Activated naive CD4-positive, alpha-beta T cell treated with anti-CD3 and anti-CD28 coated beads, Interleukin-2, amount 50 U/mL, for 72 hours (primary cell): Measurements from ENCODE around the gene ZSWIM6. TPM values are rescaled to one million over a fixed set of nuclear protein-coding genes. Genes with fewer than 3 reads are reported as not detected.
A peak's percentile ranks its signal among the peaks of the same experiment; 100 is the strongest.

ENCODE experiments used
- ATAC-seq, 2 donors: fragments of 150-1000 bp; cut with Tn5 transposase; 2 replicates each; pipeline ENCODE4 v1.10.0; 2021; ENCODE audit warnings: mild to moderate bottlenecking in 2 of 2, moderate library complexity in 2 of 2
- DNase-seq, 2 donors: peaks; one replicate each; pipeline ENCODE4 v3.0.0; 2021 to 2022; ENCODE audit warnings: low spot score in 2 of 2
- H3K27ac Mint-ChIP-seq, 2 donors: one replicate each; pipeline ENCODE4 v1.8.0; 2022; ENCODE audit warnings: mild to moderate bottlenecking in 2 of 2, mixed read lengths in 2 of 2
- H3K36me3 Mint-ChIP-seq, 2 donors: one replicate each; pipeline ENCODE4 v1.8.0; 2022; ENCODE audit warnings: mixed read lengths in 2 of 2
- H3K9me3 Mint-ChIP-seq, 2 donors: one replicate each; pipeline ENCODE4 v1.8.0; 2022; ENCODE audit warnings: mixed read lengths in 2 of 2
- total RNA-seq, 2 donors: library from RNA; stranded (reverse); gene quantifications; one replicate each; pipeline ENCODE4 v1.2.3, GENCODE V29; 2022

The ZSWIM6 gene
- total RNA-seq, 2 donors from 2014 or later: 5.3 to 6.2 TPM

GRCh38 chr5:61322738-61323725, 9.0 kb upstream of the ZSWIM6 start:
- no peak for ATAC-seq
- Mint-ChIP-seq H3K27ac (no peak overlapping the region), H3K36me3 (no peaks in the 10 kb centered on the region), H3K9me3 (no peaks in the 10 kb centered on the region)
- no peak for DNase-seq

- DNase-seq (no peak), ATAC-seq (peak in 1 of 2 donors; percentile 13)
- Mint-ChIP-seq H3K36me3 (peaks cover 0 to 9% of the 10 kb centered on the region in 2 donors), H3K27ac (no peak overlapping the region), H3K9me3 (no peaks in the 10 kb centered on the region)
These were observed 4.0 kb upstream of the ZSWIM6 start for GRCh38 chr5:61327760-61328753.

DNA sequence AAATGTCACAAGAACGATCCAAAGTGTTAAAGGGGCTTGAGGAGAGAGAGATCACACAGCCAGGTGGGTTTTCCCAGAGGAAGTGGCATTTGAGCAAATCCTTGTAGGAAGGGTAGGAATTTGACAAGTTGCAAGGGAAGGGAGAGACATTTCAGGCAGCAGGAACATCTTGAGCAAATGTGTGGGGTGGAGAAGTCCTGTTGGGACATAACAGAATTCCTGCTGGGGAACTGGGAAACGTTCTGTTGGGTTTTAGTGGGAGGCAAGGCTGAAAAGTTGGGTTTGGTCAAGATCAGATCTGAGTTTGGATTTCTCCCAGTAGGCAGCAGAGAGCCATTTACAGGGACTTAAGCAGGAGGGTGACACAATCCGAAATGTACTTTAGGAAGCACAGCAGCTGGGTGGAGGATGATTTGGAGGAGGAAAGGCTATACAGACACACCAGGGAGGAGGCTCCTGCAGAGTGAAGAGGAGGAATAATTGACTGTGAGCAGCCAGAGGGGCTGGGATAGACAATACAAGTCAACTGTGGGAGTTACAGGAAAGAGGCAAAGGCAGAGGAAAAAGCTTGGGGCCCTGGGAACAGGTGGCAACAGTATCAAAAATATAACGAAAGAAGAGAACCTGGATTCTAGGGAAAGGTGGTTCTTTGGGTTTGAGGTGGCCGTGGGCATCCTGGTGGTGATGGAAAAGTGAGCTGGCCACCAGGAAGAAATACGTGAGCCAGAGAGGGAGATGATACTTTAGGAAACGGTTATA, 3.1 kb upstream of the ZSWIM6 start:
- DNase-seq (no peak), ATAC-seq (no peak)
- no peak overlapping the region for H3K27ac Mint-ChIP-seq
- H3K9me3 Mint-ChIP-seq: no peaks in the 10 kb centered on the region
- peaks cover 0 to 11% of the 10 kb centered on the region in 2 donors for H3K36me3 Mint-ChIP-seq

DNA sequence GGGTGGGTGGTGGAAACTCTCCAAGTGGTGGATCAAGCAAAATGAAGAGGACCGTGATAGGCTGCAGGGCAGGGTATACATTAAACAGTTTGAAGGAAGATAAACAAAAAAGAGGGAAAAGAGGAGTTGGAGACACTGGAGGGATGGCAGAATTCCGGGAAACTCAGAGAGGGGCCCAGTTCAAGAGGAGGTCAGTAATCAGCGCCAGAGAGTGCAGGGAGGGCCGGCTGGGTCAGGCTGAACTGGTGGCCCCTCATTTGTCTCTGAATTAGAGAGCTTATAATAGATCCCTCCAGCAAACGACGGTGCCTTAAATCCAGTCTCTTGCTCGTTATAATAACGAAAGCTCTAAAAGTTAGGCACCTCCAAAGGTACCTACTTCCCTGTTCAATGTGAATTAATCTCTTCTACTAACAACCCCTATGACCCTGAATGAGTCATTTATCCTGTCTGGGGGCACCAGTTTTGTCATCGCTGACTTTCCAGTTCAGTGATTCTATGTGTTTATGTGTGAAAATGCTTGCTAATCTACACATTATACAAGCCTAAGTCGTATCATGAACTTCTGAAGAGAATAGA, 2.4 kb upstream of the ZSWIM6 start:
- no peak overlapping the region for H3K27ac Mint-ChIP-seq
- peaks cover 0 to 17% of the 10 kb centered on the region in 2 donors for H3K36me3 Mint-ChIP-seq
- ATAC-seq (peak in 1 of 2 donors; percentile 7), DNase-seq (no peak)
- H3K9me3 Mint-ChIP-seq: no peaks in the 10 kb centered on the region

GRCh38 chr5:61330341-61330844, 1.7 kb upstream of the ZSWIM6 start:
- DNase-seq: peak in 1 of 2 donors; percentile 26
- Mint-ChIP-seq H3K36me3 (peaks cover 3 to 18% of the 10 kb centered on the region in 2 donors), H3K27ac (no peak overlapping the region), H3K9me3 (no peaks in the 10 kb centered on the region)
- no peak for ATAC-seq

GRCh38 chr5:61330845-61331406, 1.1 kb upstream of the ZSWIM6 start:
- Mint-ChIP-seq H3K36me3 (peaks cover 4 to 18% of the 10 kb centered on the region in 2 donors), H3K27ac (no peak overlapping the region), H3K9me3 (no peaks in the 10 kb centered on the region)
- ATAC-seq (peak; percentile 17 to 41), DNase-seq (peak; percentile 69 to 72)

DNA sequence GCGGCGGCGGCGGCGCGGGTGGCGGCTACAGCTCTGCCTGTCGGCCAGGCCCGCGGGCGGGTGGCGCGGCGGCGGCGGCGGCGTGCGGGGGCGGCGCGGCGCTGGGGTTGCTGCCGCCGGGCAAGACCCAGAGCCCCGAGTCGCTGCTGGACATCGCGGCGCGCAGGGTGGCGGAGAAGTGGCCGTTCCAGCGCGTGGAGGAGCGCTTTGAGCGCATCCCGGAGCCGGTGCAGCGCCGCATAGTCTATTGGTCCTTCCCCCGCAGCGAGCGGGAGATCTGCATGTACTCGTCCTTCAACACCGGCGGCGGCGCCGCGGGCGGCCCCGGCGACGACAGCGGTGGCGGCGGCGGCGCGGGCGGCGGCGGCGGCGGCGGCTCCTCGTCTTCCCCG, 296 bp downstream of the ZSWIM6 start:
- DNase-seq (no peak), ATAC-seq (peak; percentile 3 to 6)
- Mint-ChIP-seq H3K36me3 (peaks cover 4 to 18% of the 10 kb centered on the region in 2 donors), H3K27ac (peak overlapping the region in 1 of 2 donors; percentile 88), H3K9me3 (no peaks in the 10 kb centered on the region)

GRCh38 chr5:61332851-61333320, 828 bp downstream of the ZSWIM6 start:
- DNase-seq: peak in 1 of 2 donors; percentile 68
- no peak overlapping the region for H3K27ac Mint-ChIP-seq
- peaks cover 4 to 18% of the 10 kb centered on the region in 2 donors for H3K36me3 Mint-ChIP-seq
- ATAC-seq: peak in 1 of 2 donors; percentile 8
- no peaks in the 10 kb centered on the region for H3K9me3 Mint-ChIP-seq

DNA sequence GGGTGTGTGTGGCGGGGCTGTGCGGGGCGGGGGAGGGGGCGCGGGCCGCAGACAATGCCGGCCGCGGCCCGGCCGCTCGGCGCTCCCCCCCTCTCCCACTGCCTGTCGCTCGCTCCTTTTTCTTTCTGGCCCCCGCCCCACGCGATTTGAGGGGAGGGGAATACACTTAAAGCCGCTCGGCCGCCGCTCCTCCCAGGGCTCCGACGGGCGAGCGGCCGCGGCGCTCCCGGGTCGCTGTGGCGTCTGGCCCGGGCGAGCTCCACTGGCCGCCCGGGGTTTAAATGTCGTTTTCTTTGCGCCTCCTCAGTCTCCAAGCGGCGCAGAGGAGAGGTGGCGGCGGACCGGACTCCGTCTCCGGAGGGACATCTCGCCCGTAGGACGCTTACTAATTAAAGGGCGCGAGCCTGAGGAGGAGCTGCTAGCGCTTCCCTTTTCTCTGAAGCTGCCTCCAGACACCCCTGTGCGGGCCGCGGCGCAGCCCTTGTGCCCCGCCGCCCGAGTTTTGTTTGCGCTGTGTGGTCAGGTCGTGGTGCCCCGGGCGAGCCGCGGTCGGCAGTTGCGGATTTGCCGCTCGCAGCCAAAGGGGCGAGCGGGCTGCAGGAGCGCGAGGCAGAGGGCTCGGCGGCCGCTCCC, 1.4 kb downstream of the ZSWIM6 start:
- peak in 1 of 2 donors; percentile 3 for ATAC-seq
- Mint-ChIP-seq H3K36me3 (peaks cover 4 to 15% of the 10 kb centered on the region in 2 donors), H3K27ac (peak overlapping the region; percentile 50 to 68), H3K9me3 (no peaks in the 10 kb centered on the region)
- peak; percentile 34 to 66 for DNase-seq

DNA sequence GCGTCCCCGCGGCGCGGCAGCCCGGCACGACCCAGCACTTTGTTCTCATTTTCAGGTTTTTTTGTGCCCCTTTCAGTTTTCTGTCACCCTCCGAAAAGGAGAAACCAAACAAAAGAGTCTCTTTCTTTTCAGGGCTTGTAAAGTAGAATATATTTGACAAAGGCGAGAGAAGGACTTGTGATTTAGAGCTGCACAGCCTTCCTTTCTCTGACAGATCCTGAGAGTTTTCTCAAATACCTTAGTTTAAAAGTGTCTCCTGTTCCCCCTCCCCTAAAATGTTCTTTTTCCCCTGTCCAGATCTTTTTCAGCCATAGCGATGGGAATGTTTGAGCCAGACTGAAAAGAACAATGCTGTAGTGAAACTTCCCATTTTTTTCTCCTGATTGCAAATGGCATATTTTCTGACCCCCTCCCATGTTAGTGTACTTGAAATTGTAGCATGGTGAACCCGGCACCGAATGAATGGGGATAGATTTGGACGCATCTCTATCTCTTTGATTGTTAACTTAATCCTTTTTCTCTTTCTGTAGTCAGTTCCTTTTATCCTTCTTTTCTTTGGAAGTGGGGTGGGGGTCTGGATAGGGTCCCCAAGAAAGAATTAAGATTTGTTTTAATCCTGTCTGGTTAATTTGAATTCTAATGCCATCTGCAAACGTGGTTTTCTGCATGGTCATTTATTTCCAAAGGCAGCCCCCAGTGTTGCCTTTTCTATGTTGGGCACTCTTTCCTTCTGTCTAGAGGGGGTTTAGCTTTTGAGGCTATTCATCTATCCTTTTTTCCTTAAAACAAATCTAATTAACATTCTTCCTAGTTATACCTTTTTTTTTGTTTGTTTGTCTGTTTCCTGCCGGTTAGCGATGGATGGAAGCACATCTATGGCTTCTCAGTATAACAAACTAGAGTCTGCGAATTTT, 2.2 kb downstream of the ZSWIM6 start:
- DNase-seq: no peak
- no peaks in the 10 kb centered on the region for H3K9me3 Mint-ChIP-seq
- H3K27ac Mint-ChIP-seq: peak overlapping the region; percentile 50 to 82
- no peak for ATAC-seq
- peaks cover 4 to 14% of the 10 kb centered on the region in 2 donors for H3K36me3 Mint-ChIP-seq

GRCh38 chr5:61334868-61335615, 3.0 kb downstream of the ZSWIM6 start:
- peak overlapping the region in 1 of 2 donors; percentile 1 for H3K27ac Mint-ChIP-seq
- ATAC-seq (no peak), DNase-seq (no peak)
- no peaks in the 10 kb centered on the region for H3K9me3 Mint-ChIP-seq
- peaks cover 4 to 14% of the 10 kb centered on the region in 2 donors for H3K36me3 Mint-ChIP-seq

- H3K27ac Mint-ChIP-seq: no peak overlapping the region
These were observed 7.7 kb downstream of the ZSWIM6 start for GRCh38 chr5:61339764-61340163.

DNA sequence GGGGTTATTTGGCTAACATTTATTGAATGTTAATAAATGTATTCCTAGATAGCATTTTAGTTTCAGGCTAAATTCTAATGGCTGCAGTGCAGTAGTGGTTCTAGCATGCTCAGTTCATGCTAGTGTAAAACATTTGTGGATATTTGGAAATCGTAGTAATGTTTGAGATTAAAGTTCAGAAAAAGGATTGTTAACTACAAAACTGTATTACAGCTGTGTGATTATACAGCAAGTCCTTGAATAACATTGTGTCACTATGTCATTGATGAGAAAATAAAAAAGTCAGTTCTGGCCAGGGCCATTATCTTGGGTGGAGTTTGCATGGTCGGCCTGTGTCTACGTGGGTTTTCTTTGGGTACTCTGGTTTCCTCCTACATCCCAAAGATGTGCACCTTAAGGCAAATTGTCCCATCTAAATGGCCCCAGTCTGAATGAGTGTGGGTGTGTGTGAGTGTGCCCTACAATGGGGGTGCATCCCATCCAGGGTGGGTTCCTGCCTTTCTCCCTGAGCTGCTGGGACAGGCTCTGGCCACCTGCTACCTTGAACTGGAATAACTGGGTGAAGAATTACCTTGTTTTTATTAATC, 8.8 kb downstream of the ZSWIM6 start:
- H3K36me3 Mint-ChIP-seq: no peaks in the 10 kb centered on the region
- ATAC-seq (no peak), DNase-seq (no peak)
- H3K27ac Mint-ChIP-seq: no peak overlapping the region
- no peaks in the 10 kb centered on the region for H3K9me3 Mint-ChIP-seq

More at GRCh38 chr5:61339764-61340163, 7.7 kb downstream of the ZSWIM6 start:
- H3K9me3 Mint-ChIP-seq: no peaks in the 10 kb centered on the region
- no peak for DNase-seq
- ATAC-seq: no peak
- peaks cover 0 to 4% of the 10 kb centered on the region in 2 donors for H3K36me3 Mint-ChIP-seq
